ENCODE results near the gene RANBP1. TPM values are rescaled to one million over a fixed set of nuclear protein-coding genes. Genes with fewer than 3 reads are reported as not detected.

Gene RANBP1
- total and polyA plus RNA-seq, 9 of the 15 experiments (the other 6 are each of a cell fraction or from before 2014, with no cell fraction given), result 162 to 2,891 (median 1,289) TPM

GRCh38 chr22:20083157-20083890, 32.6 kb upstream of the RANBP1 start (continued):
- TF ChIP-seq NFIX (CRISPR knock-in tag; IDR thresholded peaks at IDR 0.05; ENCODE audit: low read depth), result no peak
- TF ChIP-seq HNRNPUL1 (IDR thresholded peaks at IDR 0.05; ENCODE audit: low read length), result no peak
- no peak for TF ChIP-seq USF1 (CRISPR knock-in tag; IDR thresholded peaks at IDR 0.05)
- TF ChIP-seq ZNF263 (CRISPR knock-in tag; IDR thresholded peaks at IDR 0.05; ENCODE audit: borderline replicate concordance), result no peak
- no peak for TF ChIP-seq SRSF3 (IDR thresholded peaks at IDR 0.05; ENCODE audit: insufficient read depth, low read length)
- no peak for TF ChIP-seq THRAP3 (IDR thresholded peaks at IDR 0.05; ENCODE audit: borderline replicate concordance)
- no peak for TF ChIP-seq DNMT1 (IDR thresholded peaks at IDR 0.05)
- TF ChIP-seq GTF2E2 (tag; IDR thresholded peaks at IDR 0.05), result no peak
- TF ChIP-seq ZNF644 (tag; IDR thresholded peaks at IDR 0.05; ENCODE audit: low read depth), result no peak
- no peak for TF ChIP-seq ZNF57 (CRISPR knock-in tag; IDR thresholded peaks at IDR 0.05)
- no peak for TF ChIP-seq BHLHE40 (IDR thresholded peaks at IDR 0.05; ENCODE audit: low read length)
- peak; percentile 16 for TF ChIP-seq SETDB1 (IDR thresholded peaks at IDR 0.05; ENCODE audit: low read length)
- 0 out of 2 replicates have a peak, but pooled peaks have one; percentile 67 for TF ChIP-seq E2F3 (CRISPR knock-in tag; IDR thresholded peaks at IDR 0.05)
- 0 out of 2 replicates have a peak, but pooled peaks have one; percentile 9 for TF ChIP-seq DEAF1 (CRISPR knock-in tag; IDR thresholded peaks at IDR 0.05)
- no peak for TF ChIP-seq OTX1 (CRISPR knock-in tag; IDR thresholded peaks at IDR 0.05)
- TF ChIP-seq, protein P1, sequence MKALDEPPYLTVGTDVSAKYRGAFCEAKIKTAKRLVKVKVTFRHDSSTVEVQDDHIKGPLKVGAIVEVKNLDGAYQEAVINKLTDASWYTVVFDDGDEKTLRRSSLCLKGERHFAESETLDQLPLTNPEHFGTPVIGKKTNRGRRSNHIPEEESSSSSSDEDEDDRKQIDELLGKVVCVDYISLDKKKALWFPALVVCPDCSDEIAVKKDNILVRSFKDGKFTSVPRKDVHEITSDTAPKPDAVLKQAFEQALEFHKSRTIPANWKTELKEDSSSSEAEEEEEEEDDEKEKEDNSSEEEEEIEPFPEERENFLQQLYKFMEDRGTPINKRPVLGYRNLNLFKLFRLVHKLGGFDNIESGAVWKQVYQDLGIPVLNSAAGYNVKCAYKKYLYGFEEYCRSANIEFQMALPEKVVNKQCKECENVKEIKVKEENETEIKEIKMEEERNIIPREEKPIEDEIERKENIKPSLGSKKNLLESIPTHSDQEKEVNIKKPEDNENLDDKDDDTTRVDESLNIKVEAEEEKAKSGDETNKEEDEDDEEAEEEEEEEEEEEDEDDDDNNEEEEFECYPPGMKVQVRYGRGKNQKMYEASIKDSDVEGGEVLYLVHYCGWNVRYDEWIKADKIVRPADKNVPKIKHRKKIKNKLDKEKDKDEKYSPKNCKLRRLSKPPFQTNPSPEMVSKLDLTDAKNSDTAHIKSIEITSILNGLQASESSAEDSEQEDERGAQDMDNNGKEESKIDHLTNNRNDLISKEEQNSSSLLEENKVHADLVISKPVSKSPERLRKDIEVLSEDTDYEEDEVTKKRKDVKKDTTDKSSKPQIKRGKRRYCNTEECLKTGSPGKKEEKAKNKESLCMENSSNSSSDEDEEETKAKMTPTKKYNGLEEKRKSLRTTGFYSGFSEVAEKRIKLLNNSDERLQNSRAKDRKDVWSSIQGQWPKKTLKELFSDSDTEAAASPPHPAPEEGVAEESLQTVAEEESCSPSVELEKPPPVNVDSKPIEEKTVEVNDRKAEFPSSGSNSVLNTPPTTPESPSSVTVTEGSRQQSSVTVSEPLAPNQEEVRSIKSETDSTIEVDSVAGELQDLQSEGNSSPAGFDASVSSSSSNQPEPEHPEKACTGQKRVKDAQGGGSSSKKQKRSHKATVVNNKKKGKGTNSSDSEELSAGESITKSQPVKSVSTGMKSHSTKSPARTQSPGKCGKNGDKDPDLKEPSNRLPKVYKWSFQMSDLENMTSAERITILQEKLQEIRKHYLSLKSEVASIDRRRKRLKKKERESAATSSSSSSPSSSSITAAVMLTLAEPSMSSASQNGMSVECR (CRISPR knock-in tag; IDR thresholded peaks at IDR 0.05), result no peak
- TF ChIP-seq POLR2AphosphoS2 (IDR thresholded peaks at IDR 0.05; ENCODE audit: low read length), result no peak
- no peak for TF ChIP-seq MXI1 (IDR thresholded peaks at IDR 0.05; ENCODE audit: low read depth, low read length)
- TF ChIP-seq, protein P2, sequence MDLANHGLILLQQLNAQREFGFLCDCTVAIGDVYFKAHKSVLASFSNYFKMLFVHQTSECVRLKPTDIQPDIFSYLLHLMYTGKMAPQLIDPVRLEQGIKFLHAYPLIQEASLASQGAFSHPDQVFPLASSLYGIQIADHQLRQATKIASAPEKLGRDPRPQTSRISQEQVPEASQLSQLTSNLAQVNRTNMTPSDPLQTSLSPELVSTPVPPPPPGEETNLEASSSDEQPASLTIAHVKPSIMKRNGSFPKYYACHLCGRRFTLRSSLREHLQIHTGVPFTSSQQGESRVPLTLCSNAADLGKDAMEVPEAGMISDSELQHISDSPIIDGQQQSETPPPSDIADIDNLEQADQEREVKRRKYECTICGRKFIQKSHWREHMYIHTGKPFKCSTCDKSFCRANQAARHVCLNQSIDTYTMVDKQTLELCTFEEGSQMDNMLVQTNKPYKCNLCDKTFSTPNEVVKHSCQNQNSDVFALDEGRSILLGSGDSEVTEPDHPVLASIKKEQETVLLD (IDR thresholded peaks at IDR 0.05), result no peak

Data from K562 (cell line).